DND-41 (cell line): Measurements from ENCODE around the gene ABHD1.
A peak's percentile ranks its signal among the peaks of the same experiment; 100 is the strongest.

Experiments
- ATAC-seq: fragments of 200-7000 bp; cut with Tn5 transposase; 3 replicates; pipeline ENCODE4 v1.9.1; 2021; ENCODE audit warnings: low read depth; ENCODE audit not compliant: insufficient read depth
- DNase-seq: peaks from one replicate; pipeline ENCODE4 v3.0.0-alpha.2; 2020
- H2AFZ ChIP-seq: 2 replicates; pipeline ENCODE4 v1.6.0; 2012; ENCODE audit warnings: low read depth, low read length
- H3K27ac ChIP-seq: 2 replicates; pipeline ENCODE4 v1.5.1; 2012; ENCODE audit warnings: low read length, inconsistent platforms
- H3K27me3 ChIP-seq: fragments of 200-600 bp; sonication (generic); 2 replicates; pipeline ENCODE4 v1.6.0; 2012; ENCODE audit warnings: low read length, mild to moderate bottlenecking, inconsistent platforms; ENCODE audit not compliant: insufficient read depth, poor library complexity
- H3K36me3 ChIP-seq: 2 replicates; pipeline ENCODE4 v1.5.1; 2012; ENCODE audit warnings: low read length, inconsistent platforms; ENCODE audit not compliant: insufficient read depth
- H3K4me1 ChIP-seq: 2 replicates; pipeline ENCODE4 v1.5.1; 2012; ENCODE audit warnings: mild to moderate bottlenecking, low read length; ENCODE audit not compliant: insufficient read depth
- H3K4me2 ChIP-seq: 2 replicates; pipeline ENCODE4 v1.6.0; 2012; ENCODE audit warnings: mild to moderate bottlenecking, moderate library complexity, low read length, inconsistent platforms; ENCODE audit not compliant: insufficient read depth
- H3K4me3 ChIP-seq, 2 experiments: fragments of 200-600 bp in 1 of 2; shearing (Covaris generic) in 1 of 2; 2 replicates each; pipeline ENCODE4 v1.5.1; 2012 to 2016; ENCODE audit warnings: inconsistent platforms in 2 of 2, low read length in 2 of 2, mild to moderate bottlenecking in 2 of 2, low read depth in 1 of 2, moderate library complexity in 1 of 2
- H3K79me2 ChIP-seq: 2 replicates; pipeline ENCODE4 v1.6.0; 2012; ENCODE audit warnings: low read length, inconsistent platforms; ENCODE audit not compliant: insufficient read depth
- H3K9ac ChIP-seq: 2 replicates; pipeline ENCODE4 v1.6.0; 2012; ENCODE audit warnings: low read depth, mild to moderate bottlenecking, inconsistent platforms, low read length, moderate library complexity
- H3K9me3 ChIP-seq: 2 replicates; pipeline ENCODE4 v1.5.1; 2012; ENCODE audit warnings: low read length, moderate library complexity, mild to moderate bottlenecking, inconsistent platforms; ENCODE audit not compliant: insufficient read depth, severe bottlenecking
- H4K20me1 ChIP-seq: 2 replicates; pipeline ENCODE4 v1.6.0; 2012; ENCODE audit warnings: low read length; ENCODE audit not compliant: insufficient read depth
- CTCF ChIP-seq: IDR thresholded peaks from 2 replicates; pipeline ENCODE4 v1.5.1; 2012; ENCODE audit warnings: borderline replicate concordance, low read length, moderate library complexity, mild to moderate bottlenecking; ENCODE audit not compliant: poor library complexity, severe bottlenecking; ENCODE audit errors: extremely low read depth
- EZH2 ChIP-seq: IDR thresholded peaks from 3 replicates; pipeline ENCODE4 v1.6.1; 2012; ENCODE audit warnings: borderline replicate concordance, low read depth, mild to moderate bottlenecking, moderate library complexity, low read length, inconsistent platforms; ENCODE audit not compliant: severe bottlenecking

Gene ABHD1

GRCh38 chr2:27082773-27083409, 40.7 kb upstream of the ABHD1 start:
- no peaks in the 10 kb centered on the region for H3K27me3 ChIP-seq
- H3K27ac ChIP-seq: no peak overlapping the region
- H2AFZ ChIP-seq: no peak overlapping the region
- DNase-seq (no peak), ATAC-seq (no peak)
- peaks cover 10% of the 10 kb centered on the region for H3K79me2 ChIP-seq
- H3K4me1 ChIP-seq: peaks cover 56% of the 10 kb centered on the region
- H3K4me2 ChIP-seq: no peak overlapping the region
- no peaks in the 10 kb centered on the region for H3K9me3 ChIP-seq
- no peaks in the 10 kb centered on the region for H4K20me1 ChIP-seq
- H3K9ac ChIP-seq: no peak overlapping the region
- H3K36me3 ChIP-seq: no peaks in the 10 kb centered on the region
- H3K4me3 ChIP-seq: no peak overlapping the region
- TF ChIP-seq EZH2: no peak
- TF ChIP-seq CTCF: no peak

GRCh38 chr2:27083410-27084296, 40.0 kb upstream of the ABHD1 start:
- Histone ChIP-seq H3K27ac (no peak overlapping the region), H3K4me2 (no peak overlapping the region), H3K9ac (no peak overlapping the region), H4K20me1 (no peaks in the 10 kb centered on the region), H3K36me3 (no peaks in the 10 kb centered on the region), H3K9me3 (no peaks in the 10 kb centered on the region), H2AFZ (no peak overlapping the region), H3K4me3 (no peak overlapping the region), H3K27me3 (no peaks in the 10 kb centered on the region), H3K4me1 (peaks cover 63% of the 10 kb centered on the region), H3K79me2 (peaks cover 10% of the 10 kb centered on the region)
- ATAC-seq (no peak), DNase-seq (no peak)
- TF ChIP-seq CTCF: no peak
- no peak for TF ChIP-seq EZH2

- H3K27me3 ChIP-seq: no peaks in the 10 kb centered on the region
- TF ChIP-seq CTCF (no peak), EZH2 (no peak)
- H3K4me2 ChIP-seq: no peak overlapping the region
- ATAC-seq (no peak), DNase-seq (no peak)
- H3K9ac ChIP-seq: peak overlapping the region; percentile 95; the same call in 1 of the 2 replicates
- H3K4me3 ChIP-seq: no peak overlapping the region
- H3K36me3 ChIP-seq: no peaks in the 10 kb centered on the region
- H4K20me1 ChIP-seq: no peaks in the 10 kb centered on the region
- no peak overlapping the region for H2AFZ ChIP-seq
- peaks cover 71% of the 10 kb centered on the region for H3K4me1 ChIP-seq
- peaks cover 10% of the 10 kb centered on the region for H3K79me2 ChIP-seq
- H3K9me3 ChIP-seq: no peaks in the 10 kb centered on the region
- H3K27ac ChIP-seq: no peak overlapping the region
Measured at GRCh38 chr2:27084297-27085061, 39.1 kb upstream of the ABHD1 start.
